Lower leg skin (tissue), 3 donors: ENCODE results near the gene ELF4.

Experiments
- CTCF ChIP-seq, 3 donors: fragments of 450-650 bp; IDR thresholded peaks; one replicate each; pipeline ENCODE4 v1.5.1; 2016; ENCODE audit warnings: antibody characterized with exemption in 3 of 3, mild to moderate bottlenecking in 3 of 3, moderate library complexity in 2 of 3
- POLR2A ChIP-seq, 2 donors: fragments of 450-650 bp; IDR thresholded peaks; one replicate each; pipeline ENCODE4 v1.6.1; 2016 to 2017; ENCODE audit warnings: antibody characterized with exemption in 2 of 2, mild to moderate bottlenecking in 1 of 2, moderate library complexity in 1 of 2

DNA sequence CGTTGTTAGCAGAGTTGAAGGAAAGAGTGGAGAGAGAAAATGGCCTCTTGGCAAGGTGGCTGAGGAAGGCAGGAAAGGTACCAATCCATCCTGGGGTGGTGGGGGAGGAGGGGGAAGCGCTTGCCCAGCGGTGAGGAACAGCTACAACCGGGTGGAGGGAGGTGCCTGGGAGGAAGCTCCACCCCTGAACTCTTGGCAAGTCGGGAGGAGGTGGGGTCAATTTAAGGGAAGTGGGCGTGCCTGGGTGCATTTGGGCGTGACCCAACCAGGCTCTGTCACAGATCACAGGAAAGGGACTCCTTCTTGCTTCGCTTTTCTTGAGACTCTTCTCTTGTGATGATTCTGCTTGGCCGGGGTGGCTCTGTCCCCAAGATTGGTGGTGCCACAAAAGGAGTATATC, 86.2 kb downstream of the ELF4 start:
- no peak for TF ChIP-seq CTCF (IDR thresholded peaks at IDR 0.05)
- no peak for TF ChIP-seq POLR2A (IDR thresholded peaks at IDR 0.05)
